ENCODE measurements around the gene ARID5B. TPM values are rescaled to one million over a fixed set of nuclear protein-coding genes. Genes with fewer than 3 reads are reported as not detected.
A peak's percentile ranks its signal among the peaks of the same experiment; 100 is the strongest.

Gene ARID5B
- polyA plus RNA-seq, 1 experiment, result 137 TPM

- Histone ChIP-seq H3K27ac (ENCODE audit: low read depth, low read length) (no peak overlapping the region), H3K27me3 (ENCODE audit: control insufficient read depth, insufficient read depth, low read length) (no peaks in the 10 kb centered on the region), H3K9me3 (ENCODE audit: control insufficient read depth, insufficient read depth, low read length) (no peaks in the 10 kb centered on the region), H3K4me3 (ENCODE audit: low read depth, low read length) (no peak overlapping the region)
- DNase-seq (ENCODE audit: low read depth, low spot score), result no peak
- CTCF ChIA-PET, result no interaction called here
- POLR2A ChIA-PET, result interaction anchor here (0.7 to 1.0 kb wide), 2 partner anchors 10 to 18 kb away, joined by 4 to 5 read pairs; no protein-coding TSS in a partner anchor
- no peak for TF ChIP-seq CTCF (IDR thresholded peaks at IDR 0.05; ENCODE audit: low read depth, low read length)
Observed at GRCh38 chr10:62067560-62067959, 166.1 kb downstream of the ARID5B start.

DNA sequence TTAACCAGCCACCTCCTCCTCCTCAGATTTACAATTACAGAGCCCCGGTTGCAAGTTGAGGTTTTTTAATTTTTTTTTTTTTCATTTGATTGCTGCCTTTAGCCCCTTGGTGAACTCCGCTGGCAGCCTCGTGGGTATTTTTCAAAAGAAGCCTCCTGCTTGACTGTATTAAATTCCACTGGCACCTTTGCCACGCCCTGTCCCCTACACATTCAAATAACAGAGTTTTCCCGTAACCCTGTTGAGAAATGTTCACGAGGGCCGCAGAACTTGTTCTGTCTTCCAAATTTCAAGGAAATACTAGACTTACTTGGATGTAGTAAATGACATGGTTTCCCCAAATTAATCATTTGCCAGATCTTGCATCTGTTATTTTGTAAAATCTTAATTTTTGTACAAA is 167.0 kb downstream of the ARID5B start:
- Histone ChIP-seq H3K27me3 (ENCODE audit: control insufficient read depth, insufficient read depth, low read length) (no peaks in the 10 kb centered on the region), H3K9me3 (ENCODE audit: control insufficient read depth, insufficient read depth, low read length) (no peaks in the 10 kb centered on the region), H3K4me3 (ENCODE audit: low read depth, low read length) (no peak overlapping the region), H3K27ac (ENCODE audit: low read depth, low read length) (no peak overlapping the region)
- CTCF ChIA-PET, result no interaction called here
- POLR2A ChIA-PET, result interaction anchor here (0.7 to 1.1 kb wide), 2 partner anchors 9 to 39 kb away, joined by 3 to 4 read pairs; no protein-coding TSS in a partner anchor
- no peak for TF ChIP-seq CTCF (IDR thresholded peaks at IDR 0.05; ENCODE audit: low read depth, low read length)
- DNase-seq (ENCODE audit: low read depth, low spot score), result no peak

DNA sequence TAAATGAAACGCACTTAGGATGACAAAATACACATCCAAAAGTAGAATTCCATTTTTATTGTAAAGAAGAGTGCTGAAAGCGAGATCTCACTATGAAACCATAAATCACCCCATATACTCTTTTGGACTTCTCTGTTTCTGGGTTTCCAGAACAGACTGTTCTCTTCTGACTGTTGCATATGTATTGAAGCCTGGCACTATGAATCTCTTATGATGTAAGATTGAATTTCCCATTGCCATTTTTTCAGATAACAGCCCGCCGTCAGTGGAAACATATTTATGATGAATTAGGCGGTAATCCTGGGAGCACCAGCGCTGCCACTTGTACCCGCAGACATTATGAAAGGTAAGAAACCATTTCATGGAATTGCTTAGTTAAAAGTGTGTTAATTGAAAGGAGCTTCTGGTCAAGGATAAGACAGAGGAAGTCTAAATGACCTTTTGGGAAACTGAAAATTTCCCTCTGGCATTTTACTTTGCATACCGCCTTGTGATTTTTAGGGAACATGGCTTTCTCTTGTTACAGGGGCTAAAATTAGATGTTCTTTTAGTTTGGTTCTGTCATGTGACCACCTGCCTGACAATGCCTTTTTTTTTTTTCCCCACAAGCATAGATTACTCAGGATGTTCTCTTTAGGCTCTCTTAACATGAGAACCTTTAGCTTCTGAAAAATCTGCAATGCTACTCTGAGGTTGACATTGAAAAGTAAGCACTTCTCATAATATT is 168.1 kb downstream of the ARID5B start:
- CTCF ChIA-PET, result interaction anchor here (1.0 kb wide), 1 partner anchor 195 kb away, joined by 3 read pairs; no protein-coding TSS in a partner anchor

DNA sequence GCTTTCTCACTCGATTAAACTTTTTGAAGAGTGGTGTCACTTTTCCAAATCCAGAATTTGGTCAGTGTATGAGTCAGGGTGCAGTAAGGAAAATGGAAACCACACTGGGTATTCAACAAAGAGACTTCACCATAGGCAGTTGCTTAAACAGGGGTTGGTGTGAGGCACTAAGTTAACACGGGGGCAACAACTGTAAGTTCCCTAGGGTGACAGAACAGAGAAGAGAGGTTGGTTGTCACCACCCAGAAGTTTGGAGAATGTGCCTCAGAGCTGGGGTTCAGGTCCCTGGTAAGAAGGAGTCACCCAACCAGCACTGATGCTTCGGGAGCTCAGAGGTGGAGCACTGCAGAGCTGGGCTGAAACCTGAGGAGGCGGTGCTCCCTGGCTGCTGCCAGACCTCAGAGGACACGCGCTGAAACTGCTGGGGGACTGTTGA is 170.4 kb downstream of the ARID5B start:
- CTCF ChIA-PET, result no interaction called here
- no peak for TF ChIP-seq CTCF (IDR thresholded peaks at IDR 0.05; ENCODE audit: low read depth, low read length)
- POLR2A ChIA-PET, result no interaction called here
- Histone ChIP-seq H3K9me3 (ENCODE audit: control insufficient read depth, insufficient read depth, low read length) (no peaks in the 10 kb centered on the region), H3K4me3 (ENCODE audit: low read depth, low read length) (no peak overlapping the region), H3K27me3 (ENCODE audit: control insufficient read depth, insufficient read depth, low read length) (no peaks in the 10 kb centered on the region), H3K27ac (ENCODE audit: low read depth, low read length) (peak overlapping the region; percentile 49)
- no peak for DNase-seq (ENCODE audit: low read depth, low spot score)

More for the DNA sequence above, 168.1 kb downstream of the ARID5B start:
- Histone ChIP-seq H3K27ac (ENCODE audit: low read depth, low read length) (no peak overlapping the region), H3K4me3 (ENCODE audit: low read depth, low read length) (no peak overlapping the region), H3K27me3 (ENCODE audit: control insufficient read depth, insufficient read depth, low read length) (no peaks in the 10 kb centered on the region), H3K9me3 (ENCODE audit: control insufficient read depth, insufficient read depth, low read length) (no peaks in the 10 kb centered on the region)
- POLR2A ChIA-PET, result interaction anchor here (0.8 to 1.1 kb wide), 2 partner anchors 8 to 21 kb away, joined by 3 to 4 read pairs; no protein-coding TSS in a partner anchor
- no peak for DNase-seq (ENCODE audit: low read depth, low spot score)
- no peak for TF ChIP-seq CTCF (IDR thresholded peaks at IDR 0.05; ENCODE audit: low read depth, low read length)

GRCh38 chr10:62072901-62073300 is 171.4 kb downstream of the ARID5B start:
- no peak overlapping the region for H3K27ac ChIP-seq (ENCODE audit: low read depth, low read length)
- POLR2A ChIA-PET, result no interaction called here
- DNase-seq (ENCODE audit: low read depth, low spot score), result no peak

More at GRCh38 chr10:62072901-62073300, 171.4 kb downstream of the ARID5B start:
- no peaks in the 10 kb centered on the region for H3K27me3 ChIP-seq (ENCODE audit: control insufficient read depth, insufficient read depth, low read length)
- H3K9me3 ChIP-seq (ENCODE audit: control insufficient read depth, insufficient read depth, low read length), result no peaks in the 10 kb centered on the region
- H3K4me3 ChIP-seq (ENCODE audit: low read depth, low read length), result no peak overlapping the region
- CTCF ChIA-PET, result no interaction called here
- TF ChIP-seq CTCF (IDR thresholded peaks at IDR 0.05; ENCODE audit: low read depth, low read length), result no peak

Measured in AG04450 (cell line).